Liver (tissue), 9 donors: Measurements from ENCODE around the gene ARMH3. TPM values are rescaled to one million over a fixed set of nuclear protein-coding genes. Genes with fewer than 3 reads are reported as not detected.

Experiments
- DNase-seq: peaks from one replicate; pipeline ENCODE4 v3.0.0-alpha.2; 2017; ENCODE audit warnings: low spot score
- H3K27ac ChIP-seq, 2 donors: one replicate each; pipeline ENCODE4 v1.7.0; 2013; ENCODE audit warnings: inconsistent platforms in 2 of 2, low read length in 2 of 2, control low read depth in 1 of 2, low read depth in 1 of 2, mild to moderate bottlenecking in 1 of 2
- H3K27me3 ChIP-seq, 4 donors: one replicate each; pipeline versions ENCODE4 v1.6.1 to v1.7.0; 2013; ENCODE audit warnings: low read length in 3 of 4, inconsistent platforms in 1 of 4, mild to moderate bottlenecking in 1 of 4, moderate library complexity in 1 of 4; ENCODE audit not compliant: control insufficient read depth in 4 of 4, insufficient read depth in 4 of 4
- H3K36me3 ChIP-seq, 4 donors: one replicate each; pipeline versions ENCODE4 v1.6.1 to v1.7.0; 2013; ENCODE audit warnings: low read length in 3 of 4, mild to moderate bottlenecking in 3 of 4, low read depth in 1 of 4, moderate library complexity in 1 of 4; ENCODE audit not compliant: control insufficient read depth in 4 of 4, insufficient read depth in 3 of 4
- H3K4me1 ChIP-seq, 4 donors: one replicate each; pipeline versions ENCODE4 v1.6.1 to v1.7.0; 2013; ENCODE audit warnings: low read length in 3 of 4, mild to moderate bottlenecking in 3 of 4, moderate library complexity in 1 of 4; ENCODE audit not compliant: control insufficient read depth in 4 of 4, insufficient read depth in 4 of 4
- H3K4me3 ChIP-seq, 3 donors: one replicate each; pipeline versions ENCODE4 v1.6.1 to v1.7.0; 2013; ENCODE audit warnings: low read length in 3 of 3, control low read depth in 1 of 3, low read depth in 1 of 3, mild to moderate bottlenecking in 1 of 3
- H3K9ac ChIP-seq, 2 donors: one replicate each; pipeline ENCODE4 v1.7.0; 2013; ENCODE audit warnings: low read length in 2 of 2, mild to moderate bottlenecking in 2 of 2, moderate library complexity in 2 of 2, control low read depth in 1 of 2, low read depth in 1 of 2
- H3K9me3 ChIP-seq, 4 donors: one replicate each; pipeline versions ENCODE4 v1.6.1 to v1.7.0; 2013; ENCODE audit warnings: low read length in 3 of 4; ENCODE audit not compliant: control insufficient read depth in 4 of 4
- EGR1 ChIP-seq, 2 donors: IDR thresholded peaks; 2 replicates each; pipeline ENCODE4 v1.6.1; 2016 to 2018; ENCODE audit warnings: antibody characterized with exemption in 2 of 2, low read depth in 2 of 2
- FOXA1 ChIP-seq: IDR thresholded peaks from 2 replicates; pipeline ENCODE4 v1.6.1; 2016; ENCODE audit warnings: antibody characterized with exemption
- FOXA2 ChIP-seq: IDR thresholded peaks from 2 replicates; pipeline ENCODE4 v1.6.1; 2016; ENCODE audit warnings: antibody characterized with exemption
- GABPA ChIP-seq, 2 donors: IDR thresholded peaks in 1 of 2; conservative IDR thresholded peaks in 1 of 2; 2 replicates each; pipeline ENCODE4 v1.6.1; 2016; ENCODE audit warnings: antibody characterized with exemption in 2 of 2, mild to moderate bottlenecking in 1 of 2, moderate library complexity in 1 of 2
- HNF4A ChIP-seq, 2 donors: conservative IDR thresholded peaks; 2 replicates each; pipeline ENCODE4 v1.6.1; 2016; ENCODE audit warnings: antibody characterized with exemption in 2 of 2, mild to moderate bottlenecking in 2 of 2
- HNF4G ChIP-seq: IDR thresholded peaks from 2 replicates; pipeline ENCODE4 v1.6.1; 2016; ENCODE audit warnings: antibody characterized with exemption
- JUND ChIP-seq, 2 donors: IDR thresholded peaks; 2 replicates each; pipeline ENCODE4 v1.6.1; 2016; ENCODE audit warnings: antibody characterized with exemption in 2 of 2
- NR2F2 ChIP-seq: IDR thresholded peaks from 2 replicates; pipeline ENCODE4 v1.6.1; 2016; ENCODE audit warnings: antibody characterized with exemption
- RAD21 ChIP-seq, 2 donors: IDR thresholded peaks; 2 replicates each; pipeline ENCODE4 v1.6.1; 2016; ENCODE audit warnings: antibody characterized with exemption in 2 of 2, mild to moderate bottlenecking in 2 of 2
- RXRA ChIP-seq, 2 donors: IDR thresholded peaks; 2 replicates each; pipeline ENCODE4 v1.6.1; 2017 to 2018; ENCODE audit warnings: antibody characterized with exemption in 2 of 2, mild to moderate bottlenecking in 1 of 2
- SP1 ChIP-seq: IDR thresholded peaks from 2 replicates; pipeline ENCODE4 v1.6.1; 2018; ENCODE audit warnings: antibody characterized with exemption, mild to moderate bottlenecking
- TAF1 ChIP-seq: conservative IDR thresholded peaks from 2 replicates; pipeline ENCODE4 v1.6.1; 2016; ENCODE audit warnings: antibody characterized with exemption, mild to moderate bottlenecking
- YY1 ChIP-seq: IDR thresholded peaks from 2 replicates; pipeline ENCODE4 v1.6.1; 2016; ENCODE audit warnings: antibody characterized with exemption, mild to moderate bottlenecking
- WGBS: extraction: QIAGEN DNeasy Blood & Tissue Kit; methylation state at CpG from one replicate; pipeline ENCODE4 v1.1.7; 2013; 5-methylcytosine and 5-hydroxymethylcytosine counted together
- polyA plus RNA-seq, 2 donors: library from polyadenylated mRNA; stranded (reverse) in 1 of 2; unstranded in 1 of 2; fragments of 200-250 nt in 1 of 2; fragments of >200 nt in 1 of 2; fragmentation: Nextera tagmentation in 1 of 2; extraction: Ambion mirVana in 1 of 2; gene quantifications; one replicate each; pipeline versions ENCODE4 v1.2.1 to v1.2.3, GENCODE V29; 2013 to 2015
- total RNA-seq, 2 donors: library from RNA; depleted of rRNA; stranded (reverse); fragments of >200 nt; gene quantifications; one replicate each; pipeline ENCODE4 v1.2.3, GENCODE V29; 2014
- TF ChIP-seq, protein P1 (sequence below): IDR thresholded peaks from 2 replicates; pipeline ENCODE4 v1.6.1; 2016; ENCODE audit warnings: antibody characterized with exemption, mild to moderate bottlenecking
- TF ChIP-seq, protein P2 (sequence below): IDR thresholded peaks from 2 replicates; pipeline ENCODE4 v1.6.1; 2016; ENCODE audit warnings: antibody characterized with exemption
- TF ChIP-seq, protein P3 (sequence below): IDR thresholded peaks from 2 replicates; pipeline ENCODE4 v1.6.1; 2016; ENCODE audit warnings: antibody characterized with exemption
- TF ChIP-seq, protein P4 (sequence below): fragments of 150-350 bp; IDR thresholded peaks from 2 replicates; pipeline ENCODE4 v1.5.1; 2017; ENCODE audit warnings: improper control_type of control experiment, low read depth, low read length; ENCODE audit not compliant: missing input control
- TF ChIP-seq, protein P5 (sequence below): IDR thresholded peaks from 2 replicates; pipeline ENCODE4 v1.6.1; 2016; ENCODE audit warnings: antibody characterized with exemption
- donor health status: healthy.
- donor health status: healthy.
- donor health status: healthy.
- donor health status: healthy.
- donor health status: healthy.

The ARMH3 gene
- total and polyA plus RNA-seq, 4 donors, result 5.3 to 14.9 (median 9.2) TPM

DNA sequence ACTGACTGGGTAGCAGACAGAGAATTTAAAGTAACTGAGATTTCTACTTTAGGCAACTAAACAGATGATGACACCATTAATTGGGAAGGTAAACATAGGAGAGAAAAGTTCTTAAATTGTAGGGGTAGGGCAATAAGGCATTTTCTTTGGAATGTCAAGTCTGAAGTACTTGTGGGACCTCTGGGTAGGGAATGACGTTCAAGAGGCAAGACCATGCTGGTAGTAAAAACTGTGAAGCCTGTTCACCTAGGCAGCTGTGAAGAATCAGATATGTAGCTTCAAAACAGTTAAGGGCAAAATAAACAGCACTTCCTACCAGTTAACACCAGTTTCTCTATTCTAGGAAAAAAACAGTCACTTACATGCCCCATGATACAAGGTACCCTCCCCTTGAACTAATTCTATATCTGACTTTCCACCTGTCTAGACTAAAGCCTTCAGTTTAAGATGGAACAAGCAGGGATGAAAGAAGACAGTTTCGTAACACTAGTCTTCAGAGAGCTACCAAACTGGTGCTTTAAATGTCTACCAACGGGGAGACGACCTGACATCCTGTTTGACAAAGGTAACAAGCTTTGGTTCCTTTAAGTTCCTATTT is 149.3 kb downstream of the ARMH3 start:
- Histone ChIP-seq H3K36me3 (peaks cover 0 to 6% (median 2%) of the 10 kb centered on the region in 4 donors), H3K4me3 (no peak overlapping the region), H3K9me3 (no peaks in the 10 kb centered on the region), H3K4me1 (peaks cover 0 to 1% (median 0%) of the 10 kb centered on the region in 4 donors), H3K27ac (no peak overlapping the region), H3K27me3 (no peaks in the 10 kb centered on the region), H3K9ac (no peak overlapping the region)
- DNase-seq, result no peak
- WGBS, result 96% methylated on average over 4 of the region's 4 CpGs
- TF ChIP-seq, protein P1, sequence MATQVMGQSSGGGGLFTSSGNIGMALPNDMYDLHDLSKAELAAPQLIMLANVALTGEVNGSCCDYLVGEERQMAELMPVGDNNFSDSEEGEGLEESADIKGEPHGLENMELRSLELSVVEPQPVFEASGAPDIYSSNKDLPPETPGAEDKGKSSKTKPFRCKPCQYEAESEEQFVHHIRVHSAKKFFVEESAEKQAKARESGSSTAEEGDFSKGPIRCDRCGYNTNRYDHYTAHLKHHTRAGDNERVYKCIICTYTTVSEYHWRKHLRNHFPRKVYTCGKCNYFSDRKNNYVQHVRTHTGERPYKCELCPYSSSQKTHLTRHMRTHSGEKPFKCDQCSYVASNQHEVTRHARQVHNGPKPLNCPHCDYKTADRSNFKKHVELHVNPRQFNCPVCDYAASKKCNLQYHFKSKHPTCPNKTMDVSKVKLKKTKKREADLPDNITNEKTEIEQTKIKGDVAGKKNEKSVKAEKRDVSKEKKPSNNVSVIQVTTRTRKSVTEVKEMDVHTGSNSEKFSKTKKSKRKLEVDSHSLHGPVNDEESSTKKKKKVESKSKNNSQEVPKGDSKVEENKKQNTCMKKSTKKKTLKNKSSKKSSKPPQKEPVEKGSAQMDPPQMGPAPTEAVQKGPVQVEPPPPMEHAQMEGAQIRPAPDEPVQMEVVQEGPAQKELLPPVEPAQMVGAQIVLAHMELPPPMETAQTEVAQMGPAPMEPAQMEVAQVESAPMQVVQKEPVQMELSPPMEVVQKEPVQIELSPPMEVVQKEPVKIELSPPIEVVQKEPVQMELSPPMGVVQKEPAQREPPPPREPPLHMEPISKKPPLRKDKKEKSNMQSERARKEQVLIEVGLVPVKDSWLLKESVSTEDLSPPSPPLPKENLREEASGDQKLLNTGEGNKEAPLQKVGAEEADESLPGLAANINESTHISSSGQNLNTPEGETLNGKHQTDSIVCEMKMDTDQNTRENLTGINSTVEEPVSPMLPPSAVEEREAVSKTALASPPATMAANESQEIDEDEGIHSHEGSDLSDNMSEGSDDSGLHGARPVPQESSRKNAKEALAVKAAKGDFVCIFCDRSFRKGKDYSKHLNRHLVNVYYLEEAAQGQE, result no peak
- TF ChIP-seq, protein P2, sequence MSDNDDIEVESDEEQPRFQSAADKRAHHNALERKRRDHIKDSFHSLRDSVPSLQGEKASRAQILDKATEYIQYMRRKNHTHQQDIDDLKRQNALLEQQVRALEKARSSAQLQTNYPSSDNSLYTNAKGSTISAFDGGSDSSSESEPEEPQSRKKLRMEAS, result no peak
- TF ChIP-seq EGR1 (IDR thresholded peaks at IDR 0.05; ENCODE audit: low read depth in 2 of 2) (no peak), TAF1 (no peak), RXRA (IDR thresholded peaks at IDR 0.05) (no peak), HNF4G (no peak), RAD21 (IDR thresholded peaks at IDR 0.05) (no peak), SP1 (no peak), FOXA2 (no peak), GABPA (IDR thresholded peaks at IDR 0.05 in 1 of 2, conservative IDR thresholded peaks at IDR 0.05 in 1 of 2) (no peak), JUND (IDR thresholded peaks at IDR 0.05) (no peak), FOXA1 (no peak), HNF4A (conservative IDR thresholded peaks at IDR 0.05) (no peak), NR2F2 (no peak), YY1 (no peak)
- TF ChIP-seq, protein P3, sequence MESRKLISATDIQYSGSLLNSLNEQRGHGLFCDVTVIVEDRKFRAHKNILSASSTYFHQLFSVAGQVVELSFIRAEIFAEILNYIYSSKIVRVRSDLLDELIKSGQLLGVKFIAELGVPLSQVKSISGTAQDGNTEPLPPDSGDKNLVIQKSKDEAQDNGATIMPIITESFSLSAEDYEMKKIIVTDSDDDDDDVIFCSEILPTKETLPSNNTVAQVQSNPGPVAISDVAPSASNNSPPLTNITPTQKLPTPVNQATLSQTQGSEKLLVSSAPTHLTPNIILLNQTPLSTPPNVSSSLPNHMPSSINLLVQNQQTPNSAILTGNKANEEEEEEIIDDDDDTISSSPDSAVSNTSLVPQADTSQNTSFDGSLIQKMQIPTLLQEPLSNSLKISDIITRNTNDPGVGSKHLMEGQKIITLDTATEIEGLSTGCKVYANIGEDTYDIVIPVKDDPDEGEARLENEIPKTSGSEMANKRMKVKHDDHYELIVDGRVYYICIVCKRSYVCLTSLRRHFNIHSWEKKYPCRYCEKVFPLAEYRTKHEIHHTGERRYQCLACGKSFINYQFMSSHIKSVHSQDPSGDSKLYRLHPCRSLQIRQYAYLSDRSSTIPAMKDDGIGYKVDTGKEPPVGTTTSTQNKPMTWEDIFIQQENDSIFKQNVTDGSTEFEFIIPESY, result no peak
- TF ChIP-seq, protein P4, sequence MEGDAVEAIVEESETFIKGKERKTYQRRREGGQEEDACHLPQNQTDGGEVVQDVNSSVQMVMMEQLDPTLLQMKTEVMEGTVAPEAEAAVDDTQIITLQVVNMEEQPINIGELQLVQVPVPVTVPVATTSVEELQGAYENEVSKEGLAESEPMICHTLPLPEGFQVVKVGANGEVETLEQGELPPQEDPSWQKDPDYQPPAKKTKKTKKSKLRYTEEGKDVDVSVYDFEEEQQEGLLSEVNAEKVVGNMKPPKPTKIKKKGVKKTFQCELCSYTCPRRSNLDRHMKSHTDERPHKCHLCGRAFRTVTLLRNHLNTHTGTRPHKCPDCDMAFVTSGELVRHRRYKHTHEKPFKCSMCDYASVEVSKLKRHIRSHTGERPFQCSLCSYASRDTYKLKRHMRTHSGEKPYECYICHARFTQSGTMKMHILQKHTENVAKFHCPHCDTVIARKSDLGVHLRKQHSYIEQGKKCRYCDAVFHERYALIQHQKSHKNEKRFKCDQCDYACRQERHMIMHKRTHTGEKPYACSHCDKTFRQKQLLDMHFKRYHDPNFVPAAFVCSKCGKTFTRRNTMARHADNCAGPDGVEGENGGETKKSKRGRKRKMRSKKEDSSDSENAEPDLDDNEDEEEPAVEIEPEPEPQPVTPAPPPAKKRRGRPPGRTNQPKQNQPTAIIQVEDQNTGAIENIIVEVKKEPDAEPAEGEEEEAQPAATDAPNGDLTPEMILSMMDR, result no peak
- TF ChIP-seq, protein P5, sequence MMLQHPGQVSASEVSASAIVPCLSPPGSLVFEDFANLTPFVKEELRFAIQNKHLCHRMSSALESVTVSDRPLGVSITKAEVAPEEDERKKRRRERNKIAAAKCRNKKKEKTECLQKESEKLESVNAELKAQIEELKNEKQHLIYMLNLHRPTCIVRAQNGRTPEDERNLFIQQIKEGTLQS, result no peak
